ENCODE results near the gene MRPS22. TPM values are rescaled to one million over a fixed set of nuclear protein-coding genes. Genes with fewer than 3 reads are reported as not detected.

Gene MRPS22
- total RNA-seq, 6 donors from 2014 or later: 17.8 to 48.3 (median 33.1) TPM

DNA sequence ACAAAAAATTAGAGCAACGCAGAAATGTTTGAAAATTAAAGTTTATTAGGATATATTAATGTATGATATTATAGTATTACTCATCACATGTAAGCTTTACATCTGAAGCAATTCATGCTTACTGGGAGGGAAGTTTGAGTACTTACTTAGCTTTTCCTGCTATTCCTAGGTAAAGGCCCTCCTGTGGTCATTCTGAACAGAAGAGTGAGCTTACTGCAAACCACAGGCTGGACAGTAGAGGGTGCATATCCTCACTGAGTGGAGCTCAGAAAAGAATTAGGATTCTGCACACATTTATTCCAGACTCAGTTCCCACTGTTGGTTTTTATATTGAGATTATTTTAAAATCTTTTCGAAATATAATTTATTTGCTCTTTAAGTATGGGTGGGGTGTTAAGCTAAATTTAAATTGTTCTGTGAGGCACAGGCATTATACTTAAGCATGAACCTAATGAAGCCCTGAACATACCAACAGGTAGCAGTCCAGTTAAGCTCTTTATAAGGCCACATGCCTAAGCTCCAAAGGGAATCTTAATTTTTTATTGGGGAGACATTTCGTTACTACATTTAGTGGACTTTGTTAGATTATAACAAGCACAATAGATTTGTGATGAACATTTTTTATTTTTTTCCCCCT is 10.2 kb downstream of the MRPS22 start:
- ATAC-seq (ENCODE audit: low FRiP score in 2 of 2) (peak in 1 of 2 donors; percentile 41), DNase-seq (no peak)
- 74 to 87% methylated on average over 3 of the region's 3 CpGs for WGBS, 2 donors
- H3K27me3 ChIP-seq: no peaks in the 10 kb centered on the region
- peaks cover 46 to 100% (median 82%) of the 10 kb centered on the region in 4 donors for H3K36me3 ChIP-seq
- H3K4me3 ChIP-seq: no peak overlapping the region
- TF ChIP-seq, protein P1, sequence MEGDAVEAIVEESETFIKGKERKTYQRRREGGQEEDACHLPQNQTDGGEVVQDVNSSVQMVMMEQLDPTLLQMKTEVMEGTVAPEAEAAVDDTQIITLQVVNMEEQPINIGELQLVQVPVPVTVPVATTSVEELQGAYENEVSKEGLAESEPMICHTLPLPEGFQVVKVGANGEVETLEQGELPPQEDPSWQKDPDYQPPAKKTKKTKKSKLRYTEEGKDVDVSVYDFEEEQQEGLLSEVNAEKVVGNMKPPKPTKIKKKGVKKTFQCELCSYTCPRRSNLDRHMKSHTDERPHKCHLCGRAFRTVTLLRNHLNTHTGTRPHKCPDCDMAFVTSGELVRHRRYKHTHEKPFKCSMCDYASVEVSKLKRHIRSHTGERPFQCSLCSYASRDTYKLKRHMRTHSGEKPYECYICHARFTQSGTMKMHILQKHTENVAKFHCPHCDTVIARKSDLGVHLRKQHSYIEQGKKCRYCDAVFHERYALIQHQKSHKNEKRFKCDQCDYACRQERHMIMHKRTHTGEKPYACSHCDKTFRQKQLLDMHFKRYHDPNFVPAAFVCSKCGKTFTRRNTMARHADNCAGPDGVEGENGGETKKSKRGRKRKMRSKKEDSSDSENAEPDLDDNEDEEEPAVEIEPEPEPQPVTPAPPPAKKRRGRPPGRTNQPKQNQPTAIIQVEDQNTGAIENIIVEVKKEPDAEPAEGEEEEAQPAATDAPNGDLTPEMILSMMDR (IDR thresholded peaks at IDR 0.05): peak in 2 of 6 experiments; percentile 34 to 46
- TF ChIP-seq POLR2A (IDR thresholded peaks at IDR 0.05) (no peak), EP300 (IDR thresholded peaks at IDR 0.05) (no peak)
- H3K9me3 ChIP-seq: no peaks in the 10 kb centered on the region
- H3K4me1 ChIP-seq: no peaks in the 10 kb centered on the region
- no peak overlapping the region for H3K27ac ChIP-seq

DNA sequence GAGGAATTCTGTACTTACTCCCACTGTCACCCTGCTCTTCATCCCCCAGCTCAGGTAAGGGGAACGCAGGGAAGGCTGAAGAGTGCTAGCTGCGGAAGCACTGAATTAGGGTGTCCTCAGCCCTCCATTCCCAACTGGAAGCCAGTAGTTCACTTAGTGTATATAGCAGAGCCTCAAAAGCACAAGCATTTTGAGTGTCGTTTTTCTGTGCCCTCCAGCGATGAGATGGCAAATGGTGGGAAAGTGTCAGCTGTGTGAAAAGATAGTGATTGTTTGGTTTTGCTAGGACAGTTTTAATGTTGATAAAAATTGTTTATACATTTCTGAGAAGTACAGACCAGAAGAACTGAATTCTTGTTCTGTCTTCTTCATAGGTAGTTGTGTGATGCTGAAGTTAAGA is 10.8 kb downstream of the MRPS22 start:
- no peak for DNase-seq
- no peak overlapping the region for H3K27ac ChIP-seq
- no peak for ATAC-seq (ENCODE audit: low FRiP score in 2 of 2)

DNA sequence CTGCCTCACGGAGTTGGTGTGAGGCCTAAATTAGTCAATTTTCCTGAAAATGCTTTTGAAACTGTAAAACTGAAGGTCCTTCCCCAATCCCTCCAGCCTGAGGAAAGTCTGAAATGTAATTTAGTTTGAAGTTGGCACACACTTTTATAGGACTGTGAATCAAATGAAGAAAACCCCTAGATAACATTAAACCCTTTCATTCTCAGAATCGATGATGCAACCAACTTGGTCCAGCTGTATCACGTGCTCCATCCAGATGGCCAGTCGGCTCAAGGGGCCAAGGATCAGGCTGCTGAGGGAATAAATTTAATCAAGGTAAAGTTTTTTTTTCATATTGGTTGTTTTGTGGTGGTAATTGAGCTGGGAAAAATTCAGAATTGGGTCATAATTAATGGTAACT is 11.7 kb downstream of the MRPS22 start:
- Histone ChIP-seq H3K4me1 (no peaks in the 10 kb centered on the region), H3K4me3 (no peak overlapping the region), H3K36me3 (peaks cover 44 to 100% (median 89%) of the 10 kb centered on the region in 4 donors), H3K27ac (no peak overlapping the region), H3K27me3 (no peaks in the 10 kb centered on the region), H3K9me3 (no peaks in the 10 kb centered on the region)
- TF ChIP-seq, protein P1 (IDR thresholded peaks at IDR 0.05): no peak
- no peak for TF ChIP-seq POLR2AphosphoS5 (IDR thresholded peaks at IDR 0.05)
- no peak for TF ChIP-seq EP300 (IDR thresholded peaks at IDR 0.05)
- no peak for TF ChIP-seq POLR2A (IDR thresholded peaks at IDR 0.05)
- WGBS, 2 donors: 76 to 78% methylated on average over 4 of the region's 4 CpGs
- DNase-seq (no peak), ATAC-seq (ENCODE audit: low FRiP score in 2 of 2) (no peak)

More for the DNA sequence above, 10.8 kb downstream of the MRPS22 start:
- WGBS, 2 donors: 93 to 96% methylated on average over 4 of the region's 4 CpGs
- no peak for TF ChIP-seq POLR2AphosphoS5 (IDR thresholded peaks at IDR 0.05)
- TF ChIP-seq EP300 (IDR thresholded peaks at IDR 0.05): no peak
- TF ChIP-seq, protein P1 (IDR thresholded peaks at IDR 0.05): no peak
- TF ChIP-seq POLR2A (IDR thresholded peaks at IDR 0.05): no peak
- H3K4me1 ChIP-seq: no peaks in the 10 kb centered on the region
- H3K4me3 ChIP-seq: no peak overlapping the region
- no peaks in the 10 kb centered on the region for H3K9me3 ChIP-seq
- no peaks in the 10 kb centered on the region for H3K27me3 ChIP-seq
- H3K36me3 ChIP-seq: peaks cover 46 to 100% (median 88%) of the 10 kb centered on the region in 4 donors

DNA sequence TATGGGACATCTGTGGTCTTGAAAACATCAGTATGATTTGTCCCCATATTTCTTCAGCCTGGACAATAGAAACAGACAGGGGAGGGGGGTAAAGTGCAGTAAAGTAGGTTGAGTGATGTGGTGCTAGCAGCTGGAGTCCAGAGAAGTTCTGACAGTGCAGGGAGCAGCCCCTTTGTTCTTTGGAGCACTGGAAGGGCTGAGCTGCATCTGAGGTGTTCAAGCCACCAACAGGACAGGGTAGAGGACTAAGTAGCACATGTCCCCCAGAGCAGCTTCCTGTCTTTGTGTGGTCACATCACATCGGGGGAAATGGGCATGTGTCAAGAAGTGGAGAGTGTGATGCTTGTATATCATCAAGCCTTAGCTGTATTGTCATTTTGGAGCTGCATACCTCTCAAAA is 12.1 kb downstream of the MRPS22 start:
- peaks cover 47 to 100% (median 89%) of the 10 kb centered on the region in 4 donors for H3K36me3 ChIP-seq
- DNase-seq (no peak), ATAC-seq (ENCODE audit: low FRiP score in 2 of 2) (no peak)
- no peaks in the 10 kb centered on the region for H3K27me3 ChIP-seq
- WGBS, 2 donors: 28 to 36% methylated on average over 1 of the region's 1 CpG
- no peak overlapping the region for H3K27ac ChIP-seq
- H3K4me1 ChIP-seq: no peaks in the 10 kb centered on the region
- no peak overlapping the region for H3K4me3 ChIP-seq
- TF ChIP-seq, protein P1 (IDR thresholded peaks at IDR 0.05): no peak
- TF ChIP-seq POLR2AphosphoS5 (IDR thresholded peaks at IDR 0.05) (no peak), POLR2A (IDR thresholded peaks at IDR 0.05) (no peak), EP300 (IDR thresholded peaks at IDR 0.05) (no peak)
- no peaks in the 10 kb centered on the region for H3K9me3 ChIP-seq

DNA sequence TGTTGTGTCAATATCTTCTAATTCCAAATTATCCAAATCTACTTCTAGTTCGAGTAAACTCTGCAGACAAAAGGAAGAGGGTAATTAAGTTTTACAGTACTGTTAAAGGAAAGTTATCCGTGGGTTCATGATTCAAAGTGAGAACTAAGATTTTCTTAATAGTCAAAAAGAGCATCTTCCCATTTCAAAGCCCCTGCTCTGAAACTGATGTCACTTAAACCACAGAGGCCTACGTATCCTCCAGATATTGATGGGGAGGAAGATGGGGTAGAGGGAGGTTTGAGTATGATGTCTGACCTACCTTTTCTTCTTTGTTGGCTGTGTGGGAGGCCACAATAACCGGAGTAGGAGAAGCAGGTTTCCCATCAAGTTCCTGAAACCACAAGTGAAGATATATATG is 14.1 kb downstream of the MRPS22 start:
- no peak overlapping the region for H3K27ac ChIP-seq
- no peak overlapping the region for H3K4me3 ChIP-seq
- no peak for DNase-seq
- no peaks in the 10 kb centered on the region for H3K9me3 ChIP-seq
- no peak for ATAC-seq (ENCODE audit: low FRiP score in 2 of 2)
- TF ChIP-seq POLR2A (IDR thresholded peaks at IDR 0.05) (no peak), EP300 (IDR thresholded peaks at IDR 0.05) (no peak), POLR2AphosphoS5 (IDR thresholded peaks at IDR 0.05) (no peak)
- TF ChIP-seq, protein P1 (IDR thresholded peaks at IDR 0.05): no peak
- H3K36me3 ChIP-seq: peaks cover 49 to 100% (median 89%) of the 10 kb centered on the region in 4 donors
- WGBS, 2 donors: 85 to 86% methylated on average over 4 of the region's 4 CpGs
- no peaks in the 10 kb centered on the region for H3K4me1 ChIP-seq
- no peaks in the 10 kb centered on the region for H3K27me3 ChIP-seq
